ENCODE measurements around the gene SIL1.
"Not testable (repeated sequence)": the region's sequence is repeated elsewhere in the genome, so short reads cannot be mapped to it uniquely, and the experiment has no call there.

Gene SIL1

DNA sequence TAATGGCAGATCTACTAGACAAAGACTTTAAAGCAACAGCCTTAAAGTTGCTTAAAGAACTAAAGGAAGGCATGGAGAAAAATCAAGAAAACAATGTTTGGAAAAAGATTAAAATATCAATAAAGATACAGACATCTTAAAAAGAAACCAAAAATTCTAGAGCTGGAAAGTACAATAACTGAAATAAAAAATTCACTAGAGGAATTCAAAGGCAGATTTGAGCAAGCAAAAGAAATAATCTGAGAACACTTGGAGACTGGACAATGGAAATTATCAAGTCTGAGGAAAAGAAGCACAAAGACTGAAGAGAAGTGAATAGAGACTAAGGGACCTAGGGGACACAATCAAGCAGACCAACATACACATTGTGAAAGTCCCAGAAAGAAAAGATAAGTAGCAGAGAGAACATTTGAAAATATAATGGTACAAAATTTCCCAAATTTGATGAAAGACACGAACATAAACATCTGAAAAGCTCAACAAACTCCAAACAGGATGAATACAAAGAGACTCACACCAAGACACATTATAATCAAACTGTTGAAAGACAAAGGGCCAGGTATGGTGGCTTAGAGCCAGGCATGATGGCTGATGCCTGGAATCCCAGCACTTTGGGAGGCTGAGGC, 26.3 kb downstream of the SIL1 start:
- no peak for DNase-seq

DNA sequence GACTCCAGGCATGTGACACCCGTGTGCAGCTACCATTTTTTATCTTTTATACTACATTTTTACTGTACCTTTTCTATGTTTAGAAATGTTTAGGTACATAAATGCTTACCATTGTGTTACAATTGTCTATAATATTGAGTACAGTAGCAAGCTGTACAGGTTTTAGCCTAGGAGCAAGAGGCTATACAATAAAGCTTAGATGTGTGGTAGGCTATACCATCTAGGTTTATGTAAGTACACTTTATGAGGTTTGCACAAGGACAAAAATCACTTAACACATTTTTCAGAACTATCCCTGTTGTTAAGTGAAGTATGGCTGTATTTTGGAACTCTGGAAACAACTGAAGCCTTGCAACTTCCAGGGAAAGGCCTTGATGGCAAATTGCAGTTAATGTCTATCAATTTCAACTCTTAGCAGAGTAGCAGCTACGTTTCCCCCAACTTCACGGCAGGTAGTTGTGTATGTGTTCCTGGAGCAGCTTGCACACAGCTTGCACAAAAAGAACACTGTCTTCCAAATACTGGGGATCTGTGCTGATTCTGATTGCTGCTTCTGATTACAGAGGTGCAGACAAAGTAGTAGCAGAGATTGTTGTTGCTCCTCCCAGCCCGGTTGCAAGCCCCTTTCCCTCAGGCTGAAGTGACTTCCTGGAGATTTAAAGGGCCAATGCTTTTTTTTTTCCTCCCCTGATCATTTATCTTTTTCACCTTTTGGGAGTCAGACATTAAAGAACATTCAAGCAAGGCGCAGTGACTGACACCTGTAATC, 30.0 kb downstream of the SIL1 start:
- DNase-seq = no peak

DNA sequence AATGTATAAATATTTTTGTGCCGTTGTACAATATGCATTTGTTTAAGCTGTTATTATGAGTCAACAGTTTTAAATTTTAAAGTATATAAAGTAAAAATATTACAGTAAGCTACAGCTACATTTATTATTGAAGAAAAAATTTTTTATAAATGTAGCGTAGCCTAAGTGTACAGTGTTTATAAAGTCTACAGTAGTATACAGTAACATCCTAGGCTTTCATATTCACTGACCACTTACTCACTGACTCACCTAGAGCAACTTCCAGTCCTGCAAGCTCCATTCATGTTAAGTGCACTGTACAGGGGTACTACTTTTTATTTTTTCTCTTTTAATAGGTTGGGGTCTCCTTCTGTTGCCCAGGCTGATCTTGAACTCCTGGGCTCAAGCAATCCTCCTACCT, 30.6 kb downstream of the SIL1 start:
- DNase-seq = no peak

DNA sequence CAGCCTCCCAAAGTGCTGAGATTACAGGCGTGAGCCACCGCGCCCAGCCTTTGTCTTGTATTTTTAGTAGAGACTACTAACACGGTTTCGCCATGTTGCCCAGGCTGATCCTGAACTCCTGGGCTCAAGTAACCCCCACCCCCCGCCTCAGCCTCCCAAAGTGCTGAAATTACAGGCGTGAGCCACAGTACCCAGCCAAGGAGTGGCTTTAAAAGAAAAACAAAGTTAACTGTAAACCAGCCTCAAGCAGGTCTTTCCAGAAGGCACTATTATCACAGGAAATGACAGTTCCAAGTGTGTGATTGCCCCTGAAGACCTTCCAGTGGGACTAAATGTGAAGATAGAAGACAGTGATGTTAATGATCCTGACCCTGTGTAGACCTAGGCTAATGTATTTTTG, 31.1 kb downstream of the SIL1 start:
- no peak for DNase-seq

DNA sequence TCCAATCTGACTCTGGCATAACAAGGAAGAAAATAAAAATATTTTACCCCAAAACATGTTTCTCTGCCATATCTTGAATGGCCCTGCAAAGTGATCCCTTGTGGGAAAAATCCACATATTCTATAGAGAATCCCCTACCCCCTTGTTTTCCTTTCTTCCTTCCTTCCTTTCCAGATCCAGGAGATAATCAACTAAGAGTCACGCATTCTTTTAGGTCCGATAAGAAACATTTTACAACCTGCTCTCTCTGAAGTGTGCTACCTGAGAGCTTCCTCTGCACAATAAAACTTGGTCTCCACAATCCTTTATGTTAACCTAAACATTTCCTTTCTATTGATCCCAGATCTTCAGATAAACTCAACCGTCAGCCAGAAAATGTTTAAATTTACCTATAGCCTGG, 33.3 kb downstream of the SIL1 start:
- DNase-seq = not testable (repeated sequence)

DNA sequence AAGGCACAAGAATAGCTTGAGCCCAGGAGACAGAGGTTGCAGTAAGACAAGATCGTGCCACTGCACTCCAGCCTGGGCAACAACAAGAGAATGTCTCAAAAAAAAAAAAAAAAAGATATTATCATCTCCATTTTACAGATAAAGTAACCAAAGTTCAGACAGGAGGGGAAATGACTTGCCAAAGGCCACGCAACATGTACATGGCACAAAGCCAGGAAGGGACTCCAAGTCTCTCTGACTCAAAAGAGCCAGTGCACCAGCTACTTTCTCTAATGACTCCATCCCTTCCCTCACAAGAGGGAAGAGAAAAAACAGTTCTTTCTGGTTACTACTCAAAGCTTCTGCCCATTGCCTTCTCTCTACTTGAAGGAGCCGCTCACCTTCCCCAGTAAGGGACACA, 34.1 kb downstream of the SIL1 start:
- no peak for DNase-seq

DNA sequence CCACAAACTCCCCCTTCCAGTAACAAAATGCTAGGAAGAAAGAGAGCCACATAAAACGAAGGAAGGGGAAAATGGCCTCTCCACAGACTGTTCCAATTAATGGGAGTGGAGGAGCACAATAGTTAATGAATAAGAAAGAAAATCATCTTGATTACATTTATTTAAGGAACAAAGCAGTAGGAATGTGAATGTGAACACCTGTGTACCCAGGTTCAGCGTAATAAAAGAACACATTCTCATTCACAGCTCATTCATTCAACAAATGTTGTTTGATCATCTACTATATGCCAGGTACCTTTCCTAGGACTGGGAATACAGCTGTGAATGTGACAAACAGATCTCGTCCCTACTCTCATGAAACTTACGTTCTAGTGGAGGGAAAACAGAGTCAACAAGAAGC, 35.7 kb downstream of the SIL1 start:
- no peak for DNase-seq

DNA sequence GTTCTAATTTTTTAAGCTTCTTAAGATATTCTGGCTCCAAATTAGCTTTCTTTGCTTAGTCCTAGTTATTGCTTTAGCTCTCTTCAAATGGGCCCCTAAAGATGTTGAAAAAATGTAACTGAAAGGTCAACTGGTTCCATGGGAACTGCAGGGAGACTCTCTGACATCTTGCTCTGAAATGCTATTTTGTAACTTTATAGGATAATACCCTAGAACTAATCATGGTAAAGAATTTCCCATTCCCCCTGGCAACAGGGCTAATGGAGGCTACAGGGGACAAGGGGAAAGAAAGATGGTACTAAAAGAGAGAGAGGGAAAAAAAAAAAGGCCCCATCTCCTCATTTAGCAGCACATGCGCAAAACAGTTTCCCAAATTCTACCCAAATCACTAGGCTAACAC, 39.4 kb downstream of the SIL1 start:
- DNase-seq = no peak

DNA sequence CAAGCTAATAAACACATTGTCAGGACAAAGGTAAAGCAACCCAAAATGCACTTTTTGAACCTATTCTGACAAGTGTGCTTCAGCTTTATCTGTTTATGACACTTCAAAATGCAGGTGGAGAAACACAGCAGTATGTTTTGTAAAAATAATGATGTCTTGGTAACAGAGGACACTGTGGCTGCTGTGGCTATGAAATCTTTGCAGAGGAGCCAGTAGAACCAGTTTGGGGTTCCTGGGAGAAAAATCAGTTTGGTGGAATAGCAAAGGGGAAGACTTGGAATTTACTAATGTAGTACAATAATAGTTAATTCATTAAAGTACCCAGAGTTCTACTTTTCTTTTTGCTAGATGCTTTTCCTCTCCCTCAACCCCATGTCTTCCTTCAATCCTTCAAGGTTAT, 40.6 kb downstream of the SIL1 start:
- no peak for DNase-seq

DNA sequence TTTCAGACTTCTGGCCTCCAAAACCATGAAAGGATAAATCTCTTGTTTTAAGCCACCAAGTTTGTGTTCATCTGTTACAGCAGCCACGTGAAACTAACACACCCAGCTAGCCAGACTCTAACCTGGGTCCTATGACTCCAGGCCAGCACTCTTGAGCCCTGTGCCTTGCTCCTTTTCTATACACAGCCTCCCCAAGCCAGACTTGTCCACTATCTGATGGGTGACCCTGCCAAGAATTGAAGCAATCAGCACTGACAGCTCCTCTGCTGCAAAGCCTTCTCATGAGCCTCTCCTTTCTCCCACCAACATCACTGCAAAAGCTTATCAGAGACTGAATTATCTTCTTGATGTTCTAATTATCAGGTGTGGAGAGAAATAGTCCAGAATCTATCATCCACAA, 41.4 kb downstream of the SIL1 start:
- no peak for DNase-seq

DNA sequence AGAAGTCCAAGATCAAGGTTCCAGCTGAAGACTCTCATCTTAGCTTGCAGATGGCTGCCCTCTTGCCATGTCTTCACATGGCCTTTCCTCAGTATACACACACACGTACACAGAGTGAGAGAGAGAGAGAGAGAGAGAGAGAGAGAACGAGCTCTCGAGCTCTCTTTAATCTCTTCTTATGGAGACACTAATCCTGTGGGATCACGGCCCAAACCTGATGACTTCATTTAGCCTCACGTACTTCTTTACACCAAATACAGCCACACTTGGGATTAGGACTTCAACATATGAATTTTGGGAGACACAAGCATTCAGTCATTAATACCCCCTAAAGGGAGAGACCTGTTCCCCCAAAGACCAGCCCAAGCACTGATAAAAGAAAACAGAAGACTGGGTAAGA, 42.8 kb downstream of the SIL1 start:
- no peak for DNase-seq

DNA sequence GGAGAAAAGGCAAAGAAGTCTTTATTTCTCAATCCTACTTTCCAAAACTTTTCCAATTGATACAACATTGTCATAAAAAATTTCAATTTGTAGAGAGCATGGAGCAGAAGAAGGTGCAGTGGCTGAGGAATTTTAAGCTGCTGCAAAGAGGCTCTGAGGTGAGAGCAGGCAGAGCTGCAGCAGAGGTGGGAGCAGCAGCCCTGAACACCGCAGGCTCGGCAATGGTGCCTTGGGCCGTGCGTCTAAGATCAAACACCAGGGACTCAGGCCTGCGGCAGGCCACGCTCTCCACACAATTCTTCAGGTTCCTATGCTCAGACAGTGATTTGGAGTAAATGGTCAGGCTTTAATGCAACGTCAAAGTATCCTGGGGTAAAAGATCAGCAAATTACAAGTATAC, 46.3 kb downstream of the SIL1 start:
- no peak for DNase-seq

DNA sequence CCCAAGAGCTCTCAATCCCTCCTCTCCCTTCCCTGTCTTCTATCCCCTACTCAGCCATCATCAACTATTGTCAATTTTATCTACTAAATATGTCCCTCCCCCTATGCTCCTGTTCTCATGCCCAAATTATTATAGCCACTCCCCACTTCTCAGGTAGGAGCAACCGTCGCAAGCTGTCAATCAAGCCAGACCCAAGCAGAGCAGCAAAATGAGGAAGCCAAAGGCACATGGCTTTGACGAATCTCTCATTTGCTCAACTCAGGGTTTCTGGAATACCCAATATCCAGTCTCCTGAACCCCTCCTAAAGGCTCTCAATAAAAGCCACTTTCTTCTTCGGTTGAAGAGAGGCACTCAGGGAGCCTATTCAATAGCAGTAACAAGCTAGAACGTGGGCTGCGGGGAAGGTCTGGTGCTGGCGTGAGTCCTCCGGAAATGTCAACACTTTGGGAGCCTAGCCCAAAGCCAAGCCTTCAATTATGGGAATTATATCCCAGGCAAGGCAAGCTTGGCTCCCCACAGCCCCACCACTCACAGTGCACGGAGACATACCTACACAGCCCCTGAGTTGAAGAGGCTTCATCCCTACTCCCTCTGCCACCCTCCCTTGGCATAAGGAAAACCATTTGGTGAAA, 47.7 kb downstream of the SIL1 start:
- no peak for DNase-seq

DNA sequence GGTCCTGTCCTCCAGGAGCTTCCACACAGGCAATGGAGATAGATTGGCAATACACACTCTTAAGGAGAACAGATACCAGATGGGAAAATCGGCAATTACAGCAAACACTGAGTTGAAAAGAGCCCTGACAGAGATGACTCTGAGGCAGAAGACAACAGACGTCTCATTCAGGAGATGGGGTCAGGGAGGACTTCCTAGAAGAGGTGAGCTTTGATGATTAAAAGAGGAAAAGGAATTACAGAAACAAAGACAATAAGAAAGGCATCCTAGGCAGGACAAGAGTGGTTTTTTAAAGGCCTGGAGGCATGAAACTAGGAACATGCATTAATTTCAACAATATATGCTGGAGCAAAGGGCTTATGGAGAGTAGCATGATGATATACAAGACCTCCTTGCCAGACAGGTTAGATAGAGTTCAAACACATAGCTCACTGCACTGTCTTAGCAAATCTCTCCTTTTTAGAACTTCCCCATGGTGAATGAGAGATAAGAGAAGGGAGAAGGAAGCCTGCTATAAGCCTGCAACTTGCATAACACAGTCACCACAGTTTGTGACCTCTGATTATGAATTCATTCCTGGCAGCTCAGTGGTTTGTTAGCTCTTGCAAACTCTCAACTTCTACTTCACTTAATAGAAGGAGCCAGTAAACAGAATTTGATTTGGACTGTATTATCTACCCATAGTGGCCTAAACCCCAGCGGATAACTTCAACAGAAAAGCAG, 48.5 kb downstream of the SIL1 start:
- no peak for DNase-seq

DNA sequence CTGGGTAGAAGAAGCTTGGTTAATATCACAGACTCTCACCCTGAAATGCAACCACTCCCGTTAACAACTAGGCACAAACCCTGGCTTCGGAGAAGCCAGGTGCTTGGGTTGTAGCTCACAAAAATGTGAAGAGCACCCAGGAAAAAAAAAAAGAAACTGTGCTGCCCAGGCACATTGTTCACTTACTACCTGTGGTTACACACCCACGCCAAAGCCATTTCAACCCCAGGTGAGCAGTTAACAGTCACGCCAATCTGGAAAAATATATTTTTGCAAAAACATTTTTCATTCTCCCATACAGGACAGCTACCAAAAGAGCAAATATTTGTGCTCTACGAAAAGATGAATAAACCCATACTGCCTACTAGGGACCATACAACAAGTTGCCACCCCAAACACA, 49.2 kb downstream of the SIL1 start:
- no peak for DNase-seq

DNA sequence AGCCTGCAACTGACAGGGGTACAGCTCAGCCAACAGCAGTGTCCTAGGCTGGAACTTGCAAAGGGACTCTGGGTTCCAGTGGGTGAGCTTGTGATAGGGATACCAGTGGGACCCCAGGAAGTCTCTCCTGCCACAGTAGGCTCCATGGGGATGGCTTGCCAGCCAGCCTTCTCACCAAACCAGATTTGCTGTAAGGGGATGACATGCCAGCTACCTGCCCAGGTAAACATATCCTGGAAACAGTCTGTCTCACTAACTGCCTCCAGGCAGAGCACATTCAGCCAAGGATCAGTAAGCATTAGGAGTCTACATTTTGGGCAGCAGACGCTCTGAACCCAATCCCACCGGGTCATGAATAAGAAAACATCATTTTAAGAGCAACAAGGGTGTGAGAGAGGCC, 49.9 kb downstream of the SIL1 start:
- DNase-seq = no peak

DNA sequence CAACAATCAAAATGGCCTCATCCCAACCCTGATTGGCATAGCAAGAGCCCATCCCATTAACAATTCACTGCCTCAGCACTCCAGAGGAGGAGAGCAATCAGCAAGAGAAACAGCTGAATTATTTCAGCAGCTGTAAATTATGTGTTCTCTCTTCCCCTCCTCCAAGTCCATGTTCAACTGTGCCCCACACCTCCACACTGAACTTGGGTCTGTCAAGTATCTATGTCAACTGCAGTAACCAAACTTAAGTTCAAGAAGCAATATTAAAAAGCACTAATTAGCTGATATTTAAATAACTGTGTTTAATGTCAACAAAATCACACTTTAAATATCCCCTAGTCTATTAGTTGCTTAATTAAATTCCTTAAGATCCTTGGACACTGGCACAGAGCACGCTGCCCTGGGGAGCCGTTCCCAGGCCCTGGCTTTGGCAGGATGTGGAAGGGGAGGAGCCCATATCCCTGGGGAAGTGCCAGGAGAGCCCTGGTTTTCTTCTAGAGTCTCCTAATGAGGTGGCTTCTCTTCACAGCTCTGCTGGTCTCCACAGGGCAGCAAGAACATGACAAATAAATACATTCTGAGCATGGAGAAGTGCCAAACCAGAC, 50.6 kb downstream of the SIL1 start:
- no peak for DNase-seq

DNA sequence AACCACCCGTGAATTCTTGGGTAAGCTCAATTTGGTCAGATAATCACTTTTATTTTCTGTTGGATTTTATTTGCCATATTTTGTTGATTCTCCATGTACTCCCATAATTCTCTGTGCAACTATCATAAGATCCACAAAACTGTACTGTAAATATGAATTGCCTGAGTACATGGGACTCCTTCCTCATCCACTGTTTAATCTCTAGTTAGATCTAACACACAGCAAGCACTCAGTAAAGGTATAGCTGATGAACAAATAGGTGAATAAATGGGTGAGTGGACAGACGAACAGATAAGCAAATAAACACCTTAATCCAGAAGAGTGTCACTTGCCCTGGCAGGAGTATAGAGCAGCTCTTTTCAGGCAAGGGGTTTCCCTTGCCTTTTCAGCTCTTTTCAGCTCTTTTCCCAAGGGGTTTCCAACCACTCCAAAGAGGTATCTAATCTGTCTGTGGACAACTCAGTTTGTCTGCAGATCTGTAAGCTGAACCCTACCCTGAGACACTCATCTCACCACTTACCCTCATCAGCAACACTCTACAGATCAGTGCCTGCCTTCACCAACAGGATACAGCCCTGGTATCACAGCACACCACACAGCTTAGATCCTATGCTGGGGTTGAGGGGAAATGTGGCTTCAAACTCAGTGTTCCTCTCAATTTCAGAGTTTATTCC, 51.2 kb downstream of the SIL1 start:
- DNase-seq = no peak

DNA sequence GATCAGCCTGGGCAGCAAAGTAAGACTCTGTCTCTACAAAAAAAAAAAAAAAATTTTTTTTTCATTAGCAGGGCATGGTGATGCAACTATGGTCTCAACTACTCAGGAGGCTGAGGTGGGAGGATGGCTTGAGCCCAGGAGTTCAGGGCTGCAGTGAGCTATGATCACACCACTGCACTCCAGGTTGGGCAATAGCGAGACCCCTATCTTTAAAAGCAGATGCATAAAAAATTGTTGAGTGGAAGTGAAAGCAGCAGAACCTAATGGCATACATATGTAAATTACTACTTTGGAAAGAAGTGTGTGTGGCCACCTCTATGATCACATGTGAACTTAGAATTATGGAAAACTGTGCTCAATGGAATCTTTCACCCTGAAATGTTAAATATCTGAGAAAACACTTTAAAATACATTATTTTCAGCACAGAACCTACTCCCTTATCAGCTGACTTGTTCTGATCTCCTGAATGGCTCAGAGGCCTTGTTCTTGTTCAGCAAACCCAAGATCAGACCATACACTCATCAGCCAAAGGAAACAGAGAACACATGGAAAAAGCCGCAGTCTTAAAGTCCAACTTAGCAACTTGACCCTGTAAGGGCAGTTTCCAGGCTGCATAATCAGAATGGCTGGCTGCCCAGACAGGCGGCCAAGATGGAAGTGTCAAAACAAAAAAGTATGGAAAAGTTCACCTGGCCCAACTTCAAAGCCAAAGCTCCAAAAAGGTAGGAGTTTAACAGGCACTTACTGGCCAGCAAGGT, 56.5 kb downstream of the SIL1 start:
- DNase-seq = no peak

DNA sequence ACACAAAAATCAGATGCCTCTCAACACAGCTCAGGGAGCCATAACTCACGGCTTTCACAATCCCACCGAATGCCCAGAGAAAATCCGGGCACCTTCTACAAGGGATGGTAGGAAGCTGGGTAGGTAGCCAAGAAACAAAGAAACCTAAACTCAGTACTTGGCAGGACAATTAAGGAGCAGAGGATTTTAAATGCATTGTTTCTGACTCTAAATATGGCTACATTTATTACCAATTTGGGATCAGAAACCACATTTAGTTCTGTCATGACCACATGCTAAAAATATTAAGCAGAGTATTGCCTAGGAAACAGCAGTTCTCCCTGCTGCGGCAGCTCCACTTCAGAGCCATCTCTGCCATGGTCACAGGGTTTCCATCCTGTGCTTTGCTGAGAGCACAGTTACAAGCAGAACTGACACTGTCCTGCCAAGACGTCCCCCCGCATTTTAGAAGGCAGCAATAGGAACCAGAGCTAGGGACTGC, 57.5 kb downstream of the SIL1 start:
- DNase-seq = no peak

DNA sequence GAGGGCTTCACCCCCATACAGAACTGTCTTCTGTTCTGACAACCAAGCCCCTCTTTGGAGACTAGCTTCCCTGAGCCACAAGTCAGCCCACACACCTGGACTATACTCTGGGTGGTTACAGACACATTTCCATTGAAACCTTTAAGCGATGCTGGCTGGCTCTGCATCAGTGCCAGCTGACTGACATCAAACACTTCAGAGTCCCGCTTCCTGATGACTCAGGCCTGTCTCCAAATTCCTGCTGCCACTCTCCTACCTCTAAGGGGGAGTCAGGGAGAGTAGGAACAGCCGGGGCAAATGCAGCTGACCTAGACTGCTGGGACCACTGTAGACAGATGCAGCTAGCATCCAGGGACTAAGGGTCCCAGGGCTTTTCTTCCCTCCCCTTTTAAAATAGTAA, 59.4 kb downstream of the SIL1 start:
- no peak for DNase-seq

DNA sequence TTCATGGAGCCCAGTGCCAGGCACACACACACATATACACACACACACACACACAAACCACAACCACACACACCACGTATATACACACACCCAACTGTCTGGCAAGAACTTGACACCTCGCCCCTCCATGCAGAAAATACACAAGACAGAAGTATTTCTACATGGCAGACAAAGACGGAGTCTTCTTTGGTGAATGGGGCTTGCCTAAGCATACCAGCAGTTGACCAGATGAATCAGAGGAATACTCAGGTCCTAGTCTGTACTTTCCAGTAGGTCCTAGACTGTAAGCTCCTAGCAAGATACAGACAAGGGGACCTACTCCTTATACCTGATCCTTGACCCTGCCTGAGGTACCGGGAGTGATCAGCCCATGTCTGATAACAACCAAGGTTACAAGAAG, 60.1 kb downstream of the SIL1 start:
- no peak for DNase-seq

Measured in stimulated activated CD4-positive, alpha-beta T cell treated with anti-CD3 and anti-CD28 coated beads, Interleukin-4, amount 100 ng/mL, for 4 hours (primary cell).